GM12878 (cell line): ENCODE results near the gene THSD8.

Experiments used
- EZH2 ChIP-seq: IDR thresholded peaks from 2 replicates; pipeline ENCODE4 v1.6.1; 2012; ENCODE audit warnings: low read depth, mild to moderate bottlenecking, control low read depth, inconsistent platforms, low read length, borderline replicate concordance; ENCODE audit not compliant: control insufficient read depth
- MXI1 ChIP-seq: fragments of 150-350 bp; IDR thresholded peaks from 2 replicates; pipeline ENCODE4 v1.6.1; 2011; ENCODE audit warnings: low read depth, mild to moderate bottlenecking, inconsistent platforms, low read length, improper control_type of control experiment
- POLR2A ChIP-seq: IDR thresholded peaks from 2 replicates; pipeline ENCODE4 v1.6.1; 2011; ENCODE audit warnings: low read depth, mild to moderate bottlenecking, low read length
- POLR2AphosphoS5 ChIP-seq: IDR thresholded peaks from 2 replicates; pipeline ENCODE4 v1.6.1; 2011; ENCODE audit warnings: mild to moderate bottlenecking, low read length, inconsistent platforms
- RFX5 ChIP-seq: IDR thresholded peaks from 2 replicates; pipeline ENCODE4 v1.6.1; 2011; ENCODE audit warnings: low read depth, low read length, improper control_type of control experiment
- TF ChIP-seq, protein P1 (sequence below), 3 experiments: IDR thresholded peaks in 2 of 3; conservative IDR thresholded peaks in 1 of 3; 2 replicates each; pipeline ENCODE4 v1.5.1; 2011; ENCODE audit warnings: low read depth in 3 of 3, low read length in 3 of 3, mild to moderate bottlenecking in 3 of 3, control low read depth in 2 of 3, moderate library complexity in 2 of 3, inconsistent platforms in 1 of 3, mixed read lengths in 1 of 3; ENCODE audit not compliant: control insufficient read depth in 2 of 3, insufficient read depth in 1 of 3; ENCODE audit errors: extremely low read depth in 1 of 3
- TF ChIP-seq, protein P2 (sequence below): IDR thresholded peaks from 2 replicates; pipeline ENCODE4 v1.6.1; 2012; ENCODE audit warnings: low read depth, low read length, improper control_type of control experiment

DNA sequence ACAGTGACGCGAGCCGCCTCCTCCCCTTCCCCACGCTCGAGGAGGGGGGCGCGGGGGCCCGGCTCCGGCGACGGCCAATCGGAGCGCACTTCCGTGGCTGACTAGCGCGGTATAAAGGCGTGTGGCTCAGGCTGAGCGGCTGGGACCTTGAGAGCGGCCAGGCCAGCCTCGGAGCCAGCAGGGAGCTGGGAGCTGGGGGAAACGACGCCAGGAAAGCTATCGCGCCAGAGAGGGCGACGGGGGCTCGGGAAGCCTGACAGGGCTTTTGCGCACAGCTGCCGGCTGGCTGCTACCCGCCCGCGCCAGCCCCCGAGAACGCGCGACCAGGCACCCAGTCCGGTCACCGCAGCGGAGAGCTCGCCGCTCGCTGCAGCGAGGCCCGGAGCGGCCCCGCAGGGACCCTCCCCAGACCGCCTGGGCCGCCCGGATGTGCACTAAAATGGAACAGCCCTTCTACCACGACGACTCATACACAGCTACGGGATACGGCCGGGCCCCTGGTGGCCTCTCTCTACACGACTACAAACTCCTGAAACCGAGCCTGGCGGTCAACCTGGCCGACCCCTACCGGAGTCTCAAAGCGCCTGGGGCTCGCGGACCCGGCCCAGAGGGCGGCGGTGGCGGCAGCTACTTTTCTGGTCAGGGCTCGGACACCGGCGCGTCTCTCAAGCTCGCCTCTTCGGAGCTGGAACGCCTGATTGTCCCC lies 10.4 kb upstream of the THSD8 start, which contains the start of gene JUNB:
- TF ChIP-seq POLR2AphosphoS5 (peak; percentile 100), RFX5 (0 out of 2 replicates have a peak, but pooled peaks have one; percentile 32), EZH2 (no peak), POLR2A (peak; percentile 100), MXI1 (peak; percentile 94)
- TF ChIP-seq, protein P1, sequence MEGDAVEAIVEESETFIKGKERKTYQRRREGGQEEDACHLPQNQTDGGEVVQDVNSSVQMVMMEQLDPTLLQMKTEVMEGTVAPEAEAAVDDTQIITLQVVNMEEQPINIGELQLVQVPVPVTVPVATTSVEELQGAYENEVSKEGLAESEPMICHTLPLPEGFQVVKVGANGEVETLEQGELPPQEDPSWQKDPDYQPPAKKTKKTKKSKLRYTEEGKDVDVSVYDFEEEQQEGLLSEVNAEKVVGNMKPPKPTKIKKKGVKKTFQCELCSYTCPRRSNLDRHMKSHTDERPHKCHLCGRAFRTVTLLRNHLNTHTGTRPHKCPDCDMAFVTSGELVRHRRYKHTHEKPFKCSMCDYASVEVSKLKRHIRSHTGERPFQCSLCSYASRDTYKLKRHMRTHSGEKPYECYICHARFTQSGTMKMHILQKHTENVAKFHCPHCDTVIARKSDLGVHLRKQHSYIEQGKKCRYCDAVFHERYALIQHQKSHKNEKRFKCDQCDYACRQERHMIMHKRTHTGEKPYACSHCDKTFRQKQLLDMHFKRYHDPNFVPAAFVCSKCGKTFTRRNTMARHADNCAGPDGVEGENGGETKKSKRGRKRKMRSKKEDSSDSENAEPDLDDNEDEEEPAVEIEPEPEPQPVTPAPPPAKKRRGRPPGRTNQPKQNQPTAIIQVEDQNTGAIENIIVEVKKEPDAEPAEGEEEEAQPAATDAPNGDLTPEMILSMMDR (IDR thresholded peaks at IDR 0.05 in 2 of 3, conservative IDR thresholded peaks at IDR 0.05 in 1 of 3; ENCODE audit: control insufficient read depth in 2 of 3, extremely low read depth in 1 of 3, insufficient read depth in 1 of 3, low read depth in 3 of 3, low read length in 3 of 3): 0 out of 6 replicates have a peak, but pooled peaks of 2 of the 3 experiments have one; percentile 1 to 3
- TF ChIP-seq, protein P2, sequence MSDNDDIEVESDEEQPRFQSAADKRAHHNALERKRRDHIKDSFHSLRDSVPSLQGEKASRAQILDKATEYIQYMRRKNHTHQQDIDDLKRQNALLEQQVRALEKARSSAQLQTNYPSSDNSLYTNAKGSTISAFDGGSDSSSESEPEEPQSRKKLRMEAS: no peak
